ENCODE results near the gene C1orf210.

Gene C1orf210

GRCh38 chr1:43266881-43267280, 18.5 kb downstream of the C1orf210 start:
- no peak overlapping the region for H3K4me3 ChIP-seq (ENCODE audit: low read depth, low read length)

GRCh38 chr1:43265431-43265830, 19.9 kb downstream of the C1orf210 start:
- Histone ChIP-seq H3K36me3 (ENCODE audit: control insufficient read depth, insufficient read depth, low read length) (no peaks in the 10 kb centered on the region), H3K4me3 (ENCODE audit: low read depth, low read length) (no peak overlapping the region), H3K27me3 (ENCODE audit: control insufficient read depth, insufficient read depth, low read length) (no peaks in the 10 kb centered on the region), H3K9ac (ENCODE audit: low read depth, low read length) (no peak overlapping the region), H3K9me3 (ENCODE audit: control insufficient read depth, insufficient read depth, low read length) (peaks cover 11% of the 10 kb centered on the region), H3K4me1 (ENCODE audit: control insufficient read depth, insufficient read depth, low read length) (peaks cover 6% of the 10 kb centered on the region)

More at GRCh38 chr1:43266881-43267280, 18.5 kb downstream of the C1orf210 start:
- H3K4me1 ChIP-seq (ENCODE audit: control insufficient read depth, insufficient read depth, low read length), result peaks cover 6% of the 10 kb centered on the region
- H3K27me3 ChIP-seq (ENCODE audit: control insufficient read depth, insufficient read depth, low read length), result no peaks in the 10 kb centered on the region
- H3K36me3 ChIP-seq (ENCODE audit: control insufficient read depth, insufficient read depth, low read length), result no peaks in the 10 kb centered on the region
- H3K9ac ChIP-seq (ENCODE audit: low read depth, low read length), result no peak overlapping the region
- H3K9me3 ChIP-seq (ENCODE audit: control insufficient read depth, insufficient read depth, low read length), result peaks cover 5% of the 10 kb centered on the region

DNA sequence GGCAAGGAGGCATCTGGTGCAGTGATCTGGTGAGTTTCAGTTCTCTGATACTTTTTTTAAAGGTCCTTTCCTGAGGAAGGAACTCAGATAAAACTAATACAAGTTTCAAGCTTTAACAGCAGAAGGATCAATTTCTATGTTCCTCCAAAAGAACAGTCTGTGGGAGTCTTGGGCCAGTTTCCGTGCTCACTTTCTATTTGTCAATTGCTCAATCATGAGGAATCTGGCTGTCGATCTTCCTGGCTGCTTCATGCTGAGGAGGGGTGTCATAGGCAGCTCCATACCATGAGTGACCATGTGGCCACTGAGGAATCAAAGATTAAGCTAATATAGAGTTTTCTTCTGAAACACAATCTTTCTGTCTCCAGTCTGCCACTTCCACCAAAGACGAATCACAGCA, 27.0 kb downstream of the C1orf210 start:
- H3K4me3 ChIP-seq (ENCODE audit: low read depth, low read length), result no peak overlapping the region
- H3K4me1 ChIP-seq (ENCODE audit: control insufficient read depth, insufficient read depth, low read length), result no peaks in the 10 kb centered on the region
- H3K27me3 ChIP-seq (ENCODE audit: control insufficient read depth, insufficient read depth, low read length), result peaks cover under 1% of the 10 kb centered on the region
- H3K36me3 ChIP-seq (ENCODE audit: control insufficient read depth, insufficient read depth, low read length), result no peaks in the 10 kb centered on the region
- no peak overlapping the region for H3K9ac ChIP-seq (ENCODE audit: low read depth, low read length)
- H3K9me3 ChIP-seq (ENCODE audit: control insufficient read depth, insufficient read depth, low read length), result peaks cover 11% of the 10 kb centered on the region

GRCh38 chr1:43256675-43257570, 28.5 kb downstream of the C1orf210 start:
- no peak overlapping the region for H3K9ac ChIP-seq (ENCODE audit: low read depth, low read length)
- peaks cover 6% of the 10 kb centered on the region for H3K9me3 ChIP-seq (ENCODE audit: control insufficient read depth, insufficient read depth, low read length)
- H3K4me1 ChIP-seq (ENCODE audit: control insufficient read depth, insufficient read depth, low read length), result no peaks in the 10 kb centered on the region
- H3K36me3 ChIP-seq (ENCODE audit: control insufficient read depth, insufficient read depth, low read length), result no peaks in the 10 kb centered on the region
- no peak overlapping the region for H3K4me3 ChIP-seq (ENCODE audit: low read depth, low read length)
- peaks cover 2% of the 10 kb centered on the region for H3K27me3 ChIP-seq (ENCODE audit: control insufficient read depth, insufficient read depth, low read length)

DNA sequence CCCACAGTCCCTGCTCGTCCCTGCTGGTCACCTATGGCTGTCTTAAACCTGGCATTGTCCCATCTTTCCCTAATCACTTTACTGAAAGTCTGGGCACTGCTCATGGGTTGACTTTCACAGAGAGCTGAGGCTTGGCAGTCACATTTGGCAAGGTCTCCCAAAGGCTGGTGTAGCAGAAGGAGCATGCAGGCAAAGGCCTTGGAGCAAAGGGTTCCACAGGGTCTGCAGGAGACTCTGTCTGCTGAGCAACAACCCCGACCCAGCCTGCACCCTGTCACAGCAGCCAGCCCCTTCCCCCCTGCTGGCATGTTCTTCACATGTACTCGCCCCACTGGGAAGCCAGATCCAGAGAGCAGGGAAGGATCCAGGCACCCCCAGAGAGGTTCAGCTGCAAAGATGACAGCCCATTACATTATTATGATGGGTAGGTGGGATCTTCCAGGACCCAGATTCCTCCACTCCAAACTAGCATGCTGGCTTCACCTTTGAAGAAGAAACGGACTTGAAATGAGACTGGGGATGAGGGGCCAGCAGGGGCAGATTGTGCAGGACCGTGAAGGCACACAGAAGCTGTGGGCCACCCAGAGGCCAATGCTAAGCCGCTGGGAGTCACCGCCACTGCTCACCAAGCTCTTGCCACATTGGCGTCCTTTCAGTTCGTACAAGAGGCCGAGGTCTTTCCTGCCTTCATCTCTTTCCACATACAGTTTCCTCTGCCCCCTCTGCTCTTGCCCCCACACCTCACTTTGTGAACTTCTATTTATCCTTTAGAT, 29.8 kb downstream of the C1orf210 start:
- H3K27me3 ChIP-seq (ENCODE audit: control insufficient read depth, insufficient read depth, low read length), result peaks cover 2% of the 10 kb centered on the region
- H3K9me3 ChIP-seq (ENCODE audit: control insufficient read depth, insufficient read depth, low read length), result no peaks in the 10 kb centered on the region
- H3K4me3 ChIP-seq (ENCODE audit: low read depth, low read length), result no peak overlapping the region
- H3K9ac ChIP-seq (ENCODE audit: low read depth, low read length), result no peak overlapping the region
- H3K4me1 ChIP-seq (ENCODE audit: control insufficient read depth, insufficient read depth, low read length), result no peaks in the 10 kb centered on the region
- H3K36me3 ChIP-seq (ENCODE audit: control insufficient read depth, insufficient read depth, low read length), result no peaks in the 10 kb centered on the region

DNA sequence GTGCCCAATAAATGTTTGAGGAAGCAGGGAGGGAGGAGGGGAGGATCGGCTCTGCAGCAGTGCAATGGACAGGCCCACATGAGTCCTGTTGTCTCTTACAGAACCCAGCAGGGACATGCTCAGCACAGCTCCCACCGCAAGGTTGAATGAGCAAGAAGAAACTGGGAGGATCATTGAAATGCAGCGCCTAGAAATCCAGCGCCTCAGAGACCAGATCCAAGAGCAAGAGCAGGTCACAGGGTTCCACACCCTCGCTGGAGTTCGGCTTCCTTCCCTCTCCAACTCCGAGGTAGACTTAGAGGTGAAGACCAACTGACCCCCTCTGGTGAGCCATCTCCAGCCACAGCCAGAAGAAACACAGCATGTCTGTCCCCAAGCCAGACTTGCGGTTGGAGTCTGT, 31.5 kb downstream of the C1orf210 start:
- no peak overlapping the region for H3K4me3 ChIP-seq (ENCODE audit: low read depth, low read length)
- no peak overlapping the region for H3K9ac ChIP-seq (ENCODE audit: low read depth, low read length)
- peaks cover 4% of the 10 kb centered on the region for H3K9me3 ChIP-seq (ENCODE audit: control insufficient read depth, insufficient read depth, low read length)
- H3K4me1 ChIP-seq (ENCODE audit: control insufficient read depth, insufficient read depth, low read length), result no peaks in the 10 kb centered on the region
- peaks cover 2% of the 10 kb centered on the region for H3K27me3 ChIP-seq (ENCODE audit: control insufficient read depth, insufficient read depth, low read length)
- H3K36me3 ChIP-seq (ENCODE audit: control insufficient read depth, insufficient read depth, low read length), result no peaks in the 10 kb centered on the region

- no peaks in the 10 kb centered on the region for H3K36me3 ChIP-seq (ENCODE audit: control insufficient read depth, insufficient read depth, low read length)
- peaks cover 4% of the 10 kb centered on the region for H3K9me3 ChIP-seq (ENCODE audit: control insufficient read depth, insufficient read depth, low read length)
- H3K4me1 ChIP-seq (ENCODE audit: control insufficient read depth, insufficient read depth, low read length), result no peaks in the 10 kb centered on the region
- H3K4me3 ChIP-seq (ENCODE audit: low read depth, low read length), result no peak overlapping the region
- peaks cover 2% of the 10 kb centered on the region for H3K27me3 ChIP-seq (ENCODE audit: control insufficient read depth, insufficient read depth, low read length)
- H3K9ac ChIP-seq (ENCODE audit: low read depth, low read length), result no peak overlapping the region
Measured at GRCh38 chr1:43253173-43253572, 32.2 kb downstream of the C1orf210 start.

DNA sequence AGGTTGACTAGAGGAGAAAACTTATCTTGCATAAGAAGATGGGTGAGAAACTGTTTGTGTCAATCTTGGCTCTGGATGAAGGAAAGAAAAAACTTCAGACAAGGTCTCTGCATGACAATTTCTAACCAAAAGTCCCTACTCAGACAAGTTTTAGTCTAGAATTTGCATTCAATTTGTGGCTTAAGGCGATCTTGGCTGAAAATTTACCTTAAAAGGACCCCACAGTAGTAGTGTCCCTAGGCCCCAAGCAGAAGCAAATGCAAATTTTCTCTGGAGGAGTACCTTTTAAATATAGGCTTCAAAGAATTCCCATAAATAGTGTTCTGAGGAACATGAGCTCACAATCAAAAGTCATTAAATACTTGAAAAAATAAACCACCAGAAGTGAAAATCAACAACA, 33.2 kb downstream of the C1orf210 start:
- Histone ChIP-seq H3K27me3 (ENCODE audit: control insufficient read depth, insufficient read depth, low read length) (peaks cover 2% of the 10 kb centered on the region), H3K9ac (ENCODE audit: low read depth, low read length) (no peak overlapping the region), H3K4me1 (ENCODE audit: control insufficient read depth, insufficient read depth, low read length) (no peaks in the 10 kb centered on the region), H3K36me3 (ENCODE audit: control insufficient read depth, insufficient read depth, low read length) (no peaks in the 10 kb centered on the region), H3K4me3 (ENCODE audit: low read depth, low read length) (no peak overlapping the region), H3K9me3 (ENCODE audit: control insufficient read depth, insufficient read depth, low read length) (peaks cover 5% of the 10 kb centered on the region)

- H3K4me1 ChIP-seq (ENCODE audit: control insufficient read depth, insufficient read depth, low read length), result no peaks in the 10 kb centered on the region
- H3K9ac ChIP-seq (ENCODE audit: low read depth, low read length), result no peak overlapping the region
- H3K4me3 ChIP-seq (ENCODE audit: low read depth, low read length), result no peak overlapping the region
- peaks cover 2% of the 10 kb centered on the region for H3K27me3 ChIP-seq (ENCODE audit: control insufficient read depth, insufficient read depth, low read length)
- peaks cover 9% of the 10 kb centered on the region for H3K9me3 ChIP-seq (ENCODE audit: control insufficient read depth, insufficient read depth, low read length)
- H3K36me3 ChIP-seq (ENCODE audit: control insufficient read depth, insufficient read depth, low read length), result no peaks in the 10 kb centered on the region
Measured at GRCh38 chr1:43251024-43251423, 34.4 kb downstream of the C1orf210 start.

DNA sequence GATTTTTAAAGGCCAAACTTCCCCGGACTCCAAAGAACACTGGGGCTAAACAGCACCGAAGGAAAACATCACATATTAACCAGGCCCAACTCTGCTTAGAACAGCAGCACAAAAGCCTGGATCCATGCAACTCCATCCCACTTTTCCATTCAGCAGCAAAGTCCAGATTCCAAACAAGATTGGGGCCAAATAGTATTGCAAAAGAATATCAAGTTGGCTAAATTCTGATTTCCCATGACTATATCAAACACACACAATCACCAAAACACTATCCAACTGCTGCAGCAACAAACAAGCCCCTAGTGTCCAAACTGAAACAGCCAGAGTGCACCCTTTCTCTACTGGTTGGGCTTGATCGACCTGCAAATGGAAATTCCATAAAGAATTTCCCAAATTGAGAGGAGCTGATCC, 35.0 kb downstream of the C1orf210 start:
- H3K4me3 ChIP-seq (ENCODE audit: low read depth, low read length), result no peak overlapping the region
- H3K4me1 ChIP-seq (ENCODE audit: control insufficient read depth, insufficient read depth, low read length), result no peaks in the 10 kb centered on the region
- peaks cover 13% of the 10 kb centered on the region for H3K9me3 ChIP-seq (ENCODE audit: control insufficient read depth, insufficient read depth, low read length)
- H3K36me3 ChIP-seq (ENCODE audit: control insufficient read depth, insufficient read depth, low read length), result no peaks in the 10 kb centered on the region
- H3K27me3 ChIP-seq (ENCODE audit: control insufficient read depth, insufficient read depth, low read length), result peaks cover 2% of the 10 kb centered on the region
- no peak overlapping the region for H3K9ac ChIP-seq (ENCODE audit: low read depth, low read length)

DNA sequence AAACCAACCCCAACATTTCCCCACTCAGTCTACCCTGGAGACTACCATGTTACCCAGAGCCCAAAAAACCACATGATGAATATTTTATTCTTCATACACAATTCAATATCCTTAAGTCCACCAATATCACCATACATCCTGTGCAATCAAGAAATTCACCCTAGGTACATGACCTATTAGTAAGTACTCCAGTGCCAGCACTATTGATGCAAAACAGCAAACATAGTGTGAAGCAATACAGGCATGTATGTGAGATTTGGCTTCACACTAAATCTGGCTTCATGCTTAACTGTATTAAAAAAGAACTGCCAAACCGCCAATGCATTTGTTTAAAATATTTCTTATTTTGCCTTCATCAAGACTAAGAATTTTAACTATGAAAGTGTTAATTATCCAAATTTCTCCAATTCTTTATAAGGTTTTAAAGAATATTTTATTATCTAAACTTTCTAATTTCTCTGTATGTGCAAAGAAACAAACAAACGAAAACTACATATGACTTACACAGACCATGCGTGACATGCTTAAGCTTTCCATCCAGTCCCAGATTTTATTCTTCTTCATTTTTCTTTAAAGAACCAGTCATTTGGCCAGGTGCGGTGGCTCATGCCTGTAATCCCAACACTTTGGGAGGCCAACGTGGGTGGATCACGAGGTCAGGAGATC, 38.0 kb downstream of the C1orf210 start:
- H3K4me3 ChIP-seq (ENCODE audit: low read depth, low read length), result no peak overlapping the region
- no peaks in the 10 kb centered on the region for H3K36me3 ChIP-seq (ENCODE audit: control insufficient read depth, insufficient read depth, low read length)
- H3K27me3 ChIP-seq (ENCODE audit: control insufficient read depth, insufficient read depth, low read length), result no peaks in the 10 kb centered on the region
- no peak overlapping the region for H3K9ac ChIP-seq (ENCODE audit: low read depth, low read length)
- H3K9me3 ChIP-seq (ENCODE audit: control insufficient read depth, insufficient read depth, low read length), result peaks cover 14% of the 10 kb centered on the region
- no peaks in the 10 kb centered on the region for H3K4me1 ChIP-seq (ENCODE audit: control insufficient read depth, insufficient read depth, low read length)
